HuH-7 (cell line): ENCODE measurements around the gene TMEM271.

Experiments used
- DNase-seq: peaks from one replicate; pipeline ENCODE4 v3.0.0; 2011; ENCODE audit warnings: low spot score

Gene TMEM271

GRCh38 chr4:576245-576821 is at the start of gene TMEM271:
Gene TMEM271, minus strand, starts transcription at chr4:576295. Its CDS starts 233 bp downstream, at chr4:576062.
- DNase-seq, result no peak

DNA sequence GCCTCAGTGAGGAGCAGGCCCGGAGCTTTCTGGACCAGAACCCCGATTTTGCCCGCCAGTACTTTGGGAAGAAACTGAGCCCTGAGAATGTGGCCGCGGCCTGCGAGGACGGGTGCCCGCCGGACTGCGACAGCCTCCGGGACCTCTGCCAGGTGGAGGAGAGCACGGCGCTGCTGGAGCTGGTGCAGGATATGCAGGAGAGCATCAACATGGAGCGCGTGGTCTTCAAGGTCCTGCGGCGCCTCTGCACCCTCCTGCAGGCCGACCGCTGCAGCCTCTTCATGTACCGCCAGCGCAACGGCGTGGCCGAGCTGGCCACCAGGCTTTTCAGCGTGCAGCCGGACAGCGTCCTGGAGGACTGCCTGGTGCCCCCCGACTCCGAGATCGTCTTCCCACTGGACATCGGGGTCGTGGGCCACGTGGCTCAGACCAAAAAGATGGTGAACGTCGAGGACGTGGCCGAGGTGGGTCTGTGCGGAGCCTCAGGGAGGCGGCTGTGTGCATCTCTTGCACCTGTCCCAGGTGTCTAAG is 49.6 kb upstream of the TMEM271 start:
- DNase-seq, result no peak

GRCh38 chr4:624705-625590 is 48.9 kb upstream of the TMEM271 start, which contains the start of gene PDE6B:
Gene PDE6B, plus strand, starts transcription at chr4:625573. Its CDS starts 54 bp downstream, at chr4:625627.
- no peak for DNase-seq

DNA sequence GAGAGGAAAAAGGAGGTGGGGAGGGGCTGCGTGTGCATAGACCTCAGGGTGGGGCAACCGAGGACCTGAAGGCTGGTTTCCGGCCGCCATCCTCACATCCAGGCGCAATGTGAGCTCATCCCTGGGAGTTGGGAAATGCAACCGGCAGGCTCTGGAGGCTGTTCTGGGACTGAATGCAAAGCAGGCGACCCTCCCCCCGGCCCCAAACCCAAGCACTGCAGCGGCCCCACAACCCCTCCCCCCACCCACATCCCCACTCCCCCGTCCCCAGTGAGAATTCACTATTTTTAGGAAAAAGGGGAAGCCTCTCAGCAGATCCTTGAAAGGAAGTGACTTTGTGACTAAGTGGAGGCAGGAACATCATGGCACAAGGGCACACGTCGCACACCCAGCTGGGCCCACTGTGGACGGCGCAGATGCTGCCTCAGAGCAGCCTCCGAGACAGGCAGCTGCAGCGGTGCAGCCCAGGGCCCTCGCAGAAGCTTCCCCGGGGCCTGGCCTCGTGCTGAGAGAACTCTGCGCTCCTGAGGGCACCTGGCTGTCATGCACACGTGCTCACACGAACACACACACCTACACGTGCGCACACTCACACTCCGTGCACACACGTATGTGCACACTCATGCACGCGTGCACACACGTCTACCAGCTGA is 47.9 kb upstream of the TMEM271 start:
- no peak for DNase-seq

DNA sequence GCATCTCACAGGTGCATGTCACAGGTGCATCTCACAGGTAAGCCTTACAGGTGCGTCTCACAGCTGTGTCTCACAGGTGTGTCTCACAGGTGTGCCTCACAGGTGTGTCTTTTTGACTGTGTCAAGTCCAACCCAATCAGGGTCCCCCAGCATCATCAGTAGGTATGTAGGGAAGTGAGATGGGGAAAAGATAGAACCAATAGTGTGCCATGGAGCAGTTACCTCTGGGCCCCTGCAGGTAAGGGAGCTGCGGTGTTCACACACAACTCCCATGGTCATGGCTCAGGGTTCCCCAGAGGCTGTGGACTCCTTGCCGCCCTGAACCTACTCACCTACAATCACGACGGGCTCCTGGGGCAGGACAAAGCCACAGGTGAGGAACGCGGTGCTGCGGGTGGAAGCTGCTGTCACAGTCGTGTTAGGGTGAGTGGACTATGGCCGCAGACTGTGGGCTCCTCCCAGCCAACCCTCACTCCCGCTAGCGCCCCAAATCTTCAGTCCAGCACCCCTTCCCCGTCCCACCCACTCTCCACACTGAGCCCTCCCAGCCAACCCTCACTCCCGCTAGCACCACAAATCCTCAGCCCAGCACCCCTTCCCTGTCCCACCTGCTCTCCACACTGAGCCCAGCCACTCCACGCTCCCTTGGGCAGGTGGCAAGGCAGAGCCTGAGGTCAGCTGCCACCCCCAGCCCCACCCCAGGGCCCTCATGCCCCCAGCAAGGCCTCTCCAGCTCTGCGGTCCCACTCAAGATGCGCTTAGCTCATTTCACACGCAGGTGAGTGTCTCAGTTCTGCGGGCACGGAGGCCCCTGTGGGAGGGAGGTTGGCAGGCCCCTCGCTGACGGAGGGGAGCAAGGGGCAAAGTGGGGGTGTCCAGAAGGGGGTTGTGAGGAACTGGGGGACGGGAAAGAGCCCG is 47.2 kb upstream of the TMEM271 start:
- no peak for DNase-seq

- no peak for DNase-seq
These were observed 46.2 kb upstream of the TMEM271 start for GRCh38 chr4:622071-622995.

GRCh38 chr4:621296-622070 is 45.4 kb upstream of the TMEM271 start:
- DNase-seq, result no peak

- DNase-seq, result no peak
These were observed 44.8 kb upstream of the TMEM271 start for GRCh38 chr4:620851-621261.

DNA sequence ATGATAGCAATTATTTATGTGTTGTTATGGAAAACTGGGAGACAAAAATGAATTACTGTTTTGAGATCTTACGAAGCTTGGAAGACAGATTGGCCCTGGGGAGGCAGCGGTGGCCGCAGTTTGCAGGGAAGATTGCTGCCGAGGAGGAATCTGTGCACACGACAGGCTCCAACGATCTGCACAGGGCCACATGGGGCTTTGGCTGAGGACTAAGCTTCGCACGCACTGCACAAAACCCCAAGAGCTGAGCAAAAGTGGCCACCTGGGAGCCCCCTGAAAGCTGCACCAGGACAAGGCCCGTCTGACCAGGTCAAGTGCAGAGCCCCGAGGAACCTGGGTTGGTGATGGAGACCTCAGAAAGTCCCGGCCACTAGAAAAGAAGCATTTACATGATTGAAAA is 44.1 kb upstream of the TMEM271 start:
- DNase-seq, result no peak

- DNase-seq, result no peak
These were observed 41.8 kb upstream of the TMEM271 start for GRCh38 chr4:617644-618641.

- DNase-seq, result no peak
These were observed 41.0 kb upstream of the TMEM271 start for GRCh38 chr4:616911-617643.

DNA sequence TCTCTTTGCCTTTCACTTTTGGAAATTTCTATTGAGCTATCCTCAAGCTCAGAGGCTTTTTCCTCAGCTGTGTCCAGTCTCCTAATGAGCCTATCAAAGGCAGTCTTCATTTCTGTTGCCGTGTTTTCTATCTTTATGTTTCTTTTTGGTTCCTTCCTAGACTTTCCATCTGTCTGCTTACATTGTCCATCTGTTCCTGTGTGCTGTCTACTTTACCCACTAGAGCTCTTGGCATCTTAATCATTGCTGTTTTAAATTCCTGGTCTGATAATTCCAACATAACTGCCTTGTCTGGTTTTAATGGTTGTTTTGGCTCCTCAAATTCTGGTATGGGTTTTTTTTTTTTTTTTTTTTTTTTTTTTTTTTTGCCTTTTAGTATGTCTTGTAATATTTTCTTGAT is 40.0 kb upstream of the TMEM271 start:
- no peak for DNase-seq

DNA sequence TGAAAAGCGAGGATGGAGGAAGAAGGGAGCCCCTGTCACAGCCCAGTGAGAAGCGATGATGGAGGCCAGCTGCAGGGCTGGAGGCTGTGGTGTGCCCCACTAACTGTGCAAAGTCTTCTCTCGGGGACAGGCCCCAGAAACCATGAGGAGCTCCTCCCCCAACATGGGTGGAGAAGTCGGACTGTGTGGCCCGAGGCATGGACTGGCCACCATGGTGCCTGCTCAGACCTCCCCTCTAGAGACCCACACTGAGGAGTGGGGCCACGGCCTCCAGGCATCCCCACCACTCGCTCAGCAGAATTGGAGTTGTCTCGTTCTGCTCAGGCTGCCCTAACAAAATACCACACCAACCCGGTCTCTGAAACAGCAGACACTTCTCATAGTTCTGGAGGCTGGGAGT is 37.0 kb upstream of the TMEM271 start:
- no peak for DNase-seq

DNA sequence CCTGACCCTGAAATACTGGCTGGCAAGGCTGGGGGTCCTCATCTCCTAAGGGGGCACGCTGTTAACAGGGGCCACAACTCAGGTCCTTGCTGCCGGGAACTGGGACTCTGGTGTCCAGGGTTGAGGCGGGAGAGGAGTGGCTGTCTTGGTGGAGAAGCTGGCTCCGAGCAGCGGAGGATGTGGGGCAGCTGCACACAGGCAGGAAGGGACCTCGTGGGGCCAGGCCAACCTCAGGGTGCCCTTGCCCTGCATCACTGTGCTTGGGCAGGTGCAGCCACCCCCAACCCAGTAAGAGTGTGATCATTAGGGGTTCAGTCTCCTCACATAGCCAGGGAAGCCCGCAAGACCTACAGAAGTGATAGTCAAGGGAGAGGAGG is 36.6 kb upstream of the TMEM271 start:
- no peak for DNase-seq

DNA sequence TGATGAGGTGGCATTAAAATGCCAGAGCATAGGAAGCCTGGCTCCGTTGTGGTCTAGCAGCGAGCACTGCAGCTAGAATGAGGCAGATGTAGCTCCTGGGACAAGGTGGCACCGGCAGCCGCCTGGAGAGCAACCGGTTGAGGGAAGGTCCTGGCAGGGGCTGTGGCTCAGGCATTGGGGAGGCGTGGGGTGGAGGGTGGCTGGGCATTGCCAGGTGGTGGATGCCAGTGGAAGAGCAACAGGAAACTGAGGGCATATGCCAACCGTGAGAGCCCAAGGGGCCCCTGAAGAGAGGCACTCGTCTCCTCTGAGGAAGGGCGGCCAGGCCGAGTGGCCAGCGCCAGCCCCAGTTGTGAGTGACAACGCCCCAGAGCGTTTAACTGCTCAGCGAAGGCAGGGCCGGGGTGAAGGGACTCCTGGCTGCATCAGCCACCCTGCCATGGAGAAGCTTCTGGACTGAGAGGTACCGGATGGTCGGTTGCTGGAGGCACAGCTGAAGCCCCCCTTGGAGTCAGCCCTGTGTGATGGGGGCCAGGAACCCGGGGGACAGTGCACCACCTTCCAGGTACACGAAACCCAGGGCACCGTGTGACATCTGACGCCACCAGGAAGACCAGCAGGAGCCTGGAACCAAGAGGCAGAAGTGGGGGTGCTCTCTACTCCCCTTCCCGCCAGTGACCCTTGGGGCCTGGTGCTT is 36.1 kb upstream of the TMEM271 start:
- no peak for DNase-seq

DNA sequence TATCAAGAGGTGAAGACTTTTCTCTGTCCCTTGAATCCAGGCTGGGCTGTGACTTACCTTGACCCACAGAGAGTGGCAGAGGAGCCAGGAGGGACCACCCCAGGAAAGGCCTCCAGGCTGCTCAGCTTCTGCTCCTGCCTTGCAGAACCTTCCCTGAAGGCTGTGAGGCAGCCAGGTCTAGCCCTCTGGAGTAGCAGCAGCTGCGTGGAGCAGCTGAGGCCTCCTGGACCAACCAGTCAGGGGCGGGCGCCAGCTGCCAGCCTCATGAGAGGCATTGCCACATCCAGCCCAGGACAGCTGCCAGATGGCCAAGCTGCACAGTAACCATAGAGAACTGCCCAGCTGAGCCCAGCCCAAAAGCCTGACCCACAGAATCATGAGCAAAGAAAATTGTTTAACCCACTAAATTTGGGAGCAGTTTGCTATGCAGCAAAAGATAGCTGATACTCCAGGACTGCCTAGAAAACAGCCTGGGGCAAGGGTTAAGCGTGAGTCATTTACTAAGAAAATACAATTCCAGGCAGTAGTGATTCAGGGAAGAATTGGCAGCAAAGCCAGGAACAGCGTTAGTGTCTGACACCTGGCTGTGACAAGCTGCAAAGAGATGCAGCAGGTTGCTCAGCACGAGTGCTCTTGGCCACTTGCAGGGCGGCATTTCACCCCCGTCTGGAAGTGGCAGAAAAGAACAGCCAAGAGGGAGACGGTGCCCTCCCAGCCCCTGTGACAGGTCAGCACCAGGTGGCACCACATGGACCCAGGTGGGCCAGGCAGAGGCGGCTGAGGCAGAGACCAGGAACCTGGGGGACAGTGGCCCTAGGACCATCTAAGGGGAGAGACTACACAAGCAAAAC is 34.5 kb upstream of the TMEM271 start:
- no peak for DNase-seq
